Hepatocyte (in vitro differentiated cells): Measurements from ENCODE around the gene C19orf44.

Experiments used
- CTCF ChIP-seq: fragments of 200-600 bp; sonication (generic); IDR thresholded peaks from 2 replicates; pipeline ENCODE4 v1.5.1; 2016; ENCODE audit warnings: antibody characterized with exemption, mild to moderate bottlenecking; ENCODE audit not compliant: poor library complexity
- EZH2 ChIP-seq: fragments of 200-600 bp; sonication (generic); IDR thresholded peaks from 2 replicates; pipeline ENCODE4 v1.6.1; 2016; ENCODE audit warnings: antibody characterized with exemption, mild to moderate bottlenecking, borderline replicate concordance
- EZH2phosphoT487 ChIP-seq: fragments of 200-600 bp; sonication (generic); IDR thresholded peaks from one replicate; pipeline ENCODE4 v1.6.1; 2018; ENCODE audit warnings: antibody characterized with exemption, mild to moderate bottlenecking, low read depth, moderate library complexity; ENCODE audit not compliant: unreplicated experiment, severe bottlenecking

GRCh38 chr19:16462757-16463250 is 33.4 kb upstream of the C19orf44 start:
- TF ChIP-seq CTCF = no peak
- no peak for TF ChIP-seq EZH2
- no peak for TF ChIP-seq EZH2phosphoT487
